BLaER1 (cell line): ENCODE data around the gene MYOG.
A peak's percentile ranks its signal among the peaks of the same experiment; 100 is the strongest.

Source experiments
- H3K27ac ChIP-seq: shearing (Covaris generic); formaldehyde crosslinking; 2 replicates; pipeline ENCODE4 v1.8.1; 2022
- H3K27me3 ChIP-seq: shearing (Covaris generic); formaldehyde crosslinking; 2 replicates; pipeline ENCODE4 v1.8.1; 2022
- H3K36me3 ChIP-seq: shearing (Covaris generic); formaldehyde crosslinking; 2 replicates; pipeline ENCODE4 v1.8.1; 2022
- H3K4me1 ChIP-seq: shearing (Covaris generic); formaldehyde crosslinking; 2 replicates; pipeline ENCODE4 v1.8.1; 2022
- H3K4me2 ChIP-seq: shearing (Covaris generic); formaldehyde crosslinking; 2 replicates; pipeline ENCODE4 v1.8.1; 2022
- H3K4me3 ChIP-seq: shearing (Covaris generic); formaldehyde crosslinking; 2 replicates; pipeline ENCODE4 v1.8.1; 2022
- H3K9ac ChIP-seq: shearing (Covaris generic); formaldehyde crosslinking; 2 replicates; pipeline ENCODE4 v1.8.1; 2022
- H3K9me3 ChIP-seq: shearing (Covaris generic); formaldehyde crosslinking; 2 replicates; pipeline ENCODE4 v1.8.1; 2022
- H4K20me1 ChIP-seq: shearing (Covaris generic); formaldehyde crosslinking; 2 replicates; pipeline ENCODE4 v1.8.1; 2022
- Cebpa-rat ChIP-seq: shearing (Covaris generic); IDR thresholded peaks from 2 replicates; pipeline ENCODE4 v1.8.1; 2022

Gene MYOG

DNA sequence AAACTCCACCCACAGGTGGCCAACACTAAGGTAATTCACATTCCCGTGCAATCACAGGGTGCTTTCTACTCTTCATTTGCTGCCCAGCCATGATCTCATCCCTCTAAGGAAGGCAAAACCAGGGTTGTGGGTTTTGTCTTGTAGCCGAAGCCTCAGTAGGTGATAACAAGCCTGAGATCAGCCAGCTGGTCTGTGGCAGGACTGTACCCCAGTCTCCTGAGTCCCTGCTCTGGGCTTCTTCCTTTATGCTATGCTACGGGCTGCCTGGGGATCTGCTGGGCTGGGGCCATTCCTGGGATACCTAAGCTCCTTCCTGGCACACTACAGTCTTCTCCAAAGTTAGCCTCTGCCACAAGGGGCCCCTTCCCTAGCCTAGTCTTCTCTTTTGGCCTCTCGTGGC is 49.7 kb downstream of the MYOG start:
- Histone ChIP-seq H3K4me2 (peak overlapping the region; percentile 89), H3K4me1 (peaks cover 100% of the 10 kb centered on the region), H3K27ac (peak overlapping the region; percentile 87), H3K9ac (peak overlapping the region; percentile 65), H4K20me1 (no peaks in the 10 kb centered on the region), H3K9me3 (no peaks in the 10 kb centered on the region), H3K27me3 (no peaks in the 10 kb centered on the region), H3K36me3 (peaks cover 3% of the 10 kb centered on the region; the same call in 1 of the 2 replicates), H3K4me3 (0 out of 2 replicates have a peak overlapping the region, but pooled peaks have one; percentile 21)
- TF ChIP-seq Cebpa-rat: no peak

DNA sequence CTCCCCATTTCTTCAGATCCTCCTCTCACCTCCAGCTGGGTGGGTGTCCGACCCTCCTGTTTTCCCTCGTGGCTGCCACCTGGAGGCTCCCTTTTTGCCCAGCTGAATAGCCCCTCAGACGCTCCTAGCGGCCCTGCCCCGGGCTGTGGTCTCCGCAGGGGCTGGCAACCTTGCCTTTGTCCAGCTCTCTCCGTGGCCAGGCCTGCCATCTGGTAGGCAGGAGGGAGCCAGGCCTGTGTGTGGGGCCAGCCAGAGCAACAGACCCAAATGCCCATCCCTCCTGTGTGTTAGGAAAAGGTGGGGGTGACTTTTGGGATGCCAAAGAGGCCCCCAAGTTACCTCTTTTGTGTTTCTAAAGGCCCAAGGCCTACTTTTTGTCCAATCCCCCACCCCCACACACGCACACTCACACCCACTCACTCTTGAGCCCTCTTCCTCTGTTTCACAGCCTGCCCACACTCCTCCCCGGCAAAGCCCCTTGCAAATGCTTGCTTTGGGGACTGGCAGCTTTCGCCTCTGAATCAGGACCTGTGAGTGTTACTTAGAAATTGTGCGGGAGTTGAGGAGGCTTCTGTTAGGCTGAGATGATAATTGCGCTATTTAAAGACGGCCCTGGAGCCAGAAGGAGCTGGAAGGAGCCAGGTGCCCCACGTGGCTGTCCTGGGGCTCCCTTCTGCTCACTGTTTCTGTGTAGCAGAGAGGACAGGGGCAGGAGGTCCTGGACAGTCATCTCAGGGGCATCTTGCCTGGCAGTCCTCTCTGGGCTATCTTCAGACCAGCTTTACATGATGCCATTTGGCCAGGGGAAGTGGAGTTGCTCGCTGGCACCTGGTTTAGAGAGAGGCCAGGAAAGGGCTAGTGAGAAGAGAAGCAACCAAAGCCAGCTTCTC is 50.5 kb downstream of the MYOG start:
- Histone ChIP-seq H3K4me1 (peaks cover 100% of the 10 kb centered on the region), H3K4me3 (no peak overlapping the region), H3K27ac (peak overlapping the region; percentile 87), H3K9me3 (no peaks in the 10 kb centered on the region), H3K36me3 (peaks cover 11% of the 10 kb centered on the region), H3K4me2 (peak overlapping the region; percentile 89), H3K27me3 (no peaks in the 10 kb centered on the region), H4K20me1 (no peaks in the 10 kb centered on the region), H3K9ac (peak overlapping the region; percentile 65)
- TF ChIP-seq Cebpa-rat: no peak

DNA sequence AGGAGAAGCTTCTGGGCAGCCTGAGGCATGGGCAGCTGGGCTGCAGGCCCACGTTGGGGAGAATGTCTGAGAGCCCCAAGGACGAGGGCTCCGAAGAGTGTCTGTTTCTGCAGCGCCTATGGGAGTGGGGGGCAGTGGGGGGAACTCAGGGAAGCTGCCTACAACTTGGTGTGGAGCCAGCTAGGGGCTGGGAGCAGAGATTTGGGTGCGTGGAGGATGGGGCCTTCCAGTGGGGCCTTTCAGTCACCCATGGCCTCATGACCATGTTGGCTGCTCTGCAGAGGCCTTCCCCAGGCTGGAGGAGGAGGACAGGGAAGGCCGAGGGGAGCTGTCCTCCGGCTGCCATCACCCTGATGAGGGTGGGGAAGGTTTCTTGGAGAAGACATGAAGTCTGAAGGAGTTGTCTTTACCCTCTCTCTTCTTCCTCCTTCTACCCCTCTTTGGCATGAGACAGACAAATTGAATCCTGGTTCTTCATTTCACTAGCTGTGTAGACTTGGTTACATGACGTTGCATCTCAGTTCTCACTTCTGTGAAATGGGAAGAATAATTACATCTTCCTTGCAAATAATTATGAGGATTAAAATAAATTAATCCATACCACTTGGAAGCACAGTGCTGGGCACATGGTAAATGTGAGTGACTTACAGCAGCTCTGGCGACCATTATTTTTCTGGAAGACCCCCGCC is 51.2 kb downstream of the MYOG start:
- Histone ChIP-seq H3K4me1 (peaks cover 100% of the 10 kb centered on the region), H3K4me3 (no peak overlapping the region), H3K36me3 (peaks cover 16% of the 10 kb centered on the region), H3K9me3 (no peaks in the 10 kb centered on the region), H3K27ac (peak overlapping the region; percentile 87), H3K27me3 (no peaks in the 10 kb centered on the region), H3K9ac (0 out of 2 replicates have a peak overlapping the region, but pooled peaks have one; percentile 13), H3K4me2 (peak overlapping the region; percentile 89), H4K20me1 (no peaks in the 10 kb centered on the region; the same call in 1 of the 2 replicates)
- TF ChIP-seq Cebpa-rat: no peak

DNA sequence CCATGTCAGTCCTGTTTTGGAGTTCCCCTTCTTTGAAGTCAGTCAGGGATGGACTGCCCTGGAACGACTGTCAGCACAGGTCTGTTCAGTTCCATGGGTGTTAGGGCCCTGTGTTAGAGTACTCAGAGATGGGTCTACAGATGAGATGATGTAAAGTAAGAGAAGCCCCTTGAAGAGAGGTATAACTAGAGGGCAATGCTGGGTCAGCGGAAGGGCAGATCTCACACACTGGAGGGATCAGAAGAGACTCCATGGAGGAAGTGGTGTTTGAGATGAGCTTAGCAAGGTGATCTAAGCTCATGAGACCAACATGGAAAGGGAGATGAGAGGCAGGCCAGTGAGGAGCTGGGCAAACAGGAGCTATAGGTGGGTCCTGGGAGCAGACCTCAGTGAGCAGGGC is 51.9 kb downstream of the MYOG start:
- Histone ChIP-seq H3K9ac (peak overlapping the region; percentile 13; the same call in 1 of the 2 replicates), H3K4me3 (no peak overlapping the region), H3K4me2 (peak overlapping the region; percentile 89), H4K20me1 (peaks cover 2% of the 10 kb centered on the region; the same call in 1 of the 2 replicates), H3K36me3 (peaks cover 15% of the 10 kb centered on the region), H3K4me1 (peaks cover 100% of the 10 kb centered on the region), H3K27me3 (no peaks in the 10 kb centered on the region), H3K9me3 (no peaks in the 10 kb centered on the region), H3K27ac (peak overlapping the region; percentile 87)
- TF ChIP-seq Cebpa-rat: no peak

DNA sequence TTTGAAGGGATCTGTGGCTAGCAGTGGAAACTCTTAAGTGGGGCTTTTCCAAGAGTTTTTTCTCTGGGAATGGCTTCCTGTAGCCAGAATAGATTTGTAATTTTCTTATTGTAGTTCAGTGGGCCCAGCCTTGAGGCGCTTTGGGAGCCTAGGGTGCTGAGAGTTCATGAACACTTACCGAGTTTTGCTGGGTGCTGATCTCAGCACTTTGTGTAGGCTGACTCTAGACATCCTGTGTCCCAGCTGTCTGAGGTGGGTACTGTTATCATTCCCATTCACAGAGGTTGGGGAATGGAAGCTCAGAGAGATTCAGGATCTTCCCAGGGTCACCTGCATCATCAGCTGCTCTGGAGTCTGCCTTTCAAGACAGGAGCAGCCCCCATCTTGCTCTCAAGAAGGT is 52.5 kb downstream of the MYOG start:
- H4K20me1 ChIP-seq: peaks cover 8% of the 10 kb centered on the region
- H3K4me3 ChIP-seq: peak overlapping the region; percentile 37
- no peaks in the 10 kb centered on the region for H3K27me3 ChIP-seq
- H3K9me3 ChIP-seq: no peaks in the 10 kb centered on the region
- peaks cover 13% of the 10 kb centered on the region for H3K36me3 ChIP-seq
- peaks cover 100% of the 10 kb centered on the region for H3K4me1 ChIP-seq
- peak overlapping the region; percentile 87 for H3K27ac ChIP-seq
- peak overlapping the region; percentile 54 for H3K9ac ChIP-seq
- peak overlapping the region; percentile 89 for H3K4me2 ChIP-seq
- no peak for TF ChIP-seq Cebpa-rat
